ENCODE data around the gene RASEF.
"Not testable (repeated sequence)": the region's sequence is repeated elsewhere in the genome, so short reads cannot be mapped to it uniquely, and the experiment has no call there.

The RASEF gene

GRCh38 chr9:83097633-83098032, 34.7 kb upstream of the RASEF start:
- TF ChIP-seq EZH2phosphoT487 (IDR thresholded peaks at IDR 0.05; ENCODE audit: borderline replicate concordance) (no peak), CTCF (conservative IDR thresholded peaks at IDR 0.05; ENCODE audit: low read length) (no peak)
- no peak overlapping the region for H3K4me2 ChIP-seq (ENCODE audit: low read depth, low read length, poor library complexity, severe bottlenecking)
- H3F3A ChIP-seq (ENCODE audit: low read depth), result no peaks in the 10 kb centered on the region
- H3K9me3 ChIP-seq (ENCODE audit: insufficient read depth, low read depth, low read length), result no peaks in the 10 kb centered on the region
- no peak overlapping the region for H3K4me3 ChIP-seq (ENCODE audit: low read length, poor library complexity, severe bottlenecking)
- H3K4me1 ChIP-seq (ENCODE audit: insufficient read depth, low read length, poor library complexity, severe bottlenecking), result no peaks in the 10 kb centered on the region
- no peaks in the 10 kb centered on the region for H3K36me3 ChIP-seq (ENCODE audit: insufficient read depth, low read length)
- H2AFZ ChIP-seq (ENCODE audit: low read length), result no peak overlapping the region
- H3K79me2 ChIP-seq (ENCODE audit: insufficient read depth, low read length), result no peaks in the 10 kb centered on the region
- H3K9me2 ChIP-seq (replicated peaks; ENCODE audit: low read depth, low read length), result no peaks in the 10 kb centered on the region
- H3K27me3 ChIP-seq (ENCODE audit: insufficient read depth, low read length, poor library complexity, severe bottlenecking), result no peaks in the 10 kb centered on the region
- H3K9ac ChIP-seq (ENCODE audit: low read depth, low read length, poor library complexity, severe bottlenecking), result no peak overlapping the region
- H4K20me1 ChIP-seq (ENCODE audit: insufficient read depth, low read length, poor library complexity, severe bottlenecking), result no peaks in the 10 kb centered on the region

GRCh38 chr9:83093311-83093710, 30.4 kb upstream of the RASEF start:
- H2AFZ ChIP-seq (ENCODE audit: low read length); H4K20me1 ChIP-seq (ENCODE audit: insufficient read depth, low read length, poor library complexity, severe bottlenecking); H3K4me3 ChIP-seq (ENCODE audit: low read length, poor library complexity, severe bottlenecking); H3K9me2 ChIP-seq (replicated peaks; ENCODE audit: low read depth, low read length); H3K36me3 ChIP-seq (ENCODE audit: insufficient read depth, low read length); H3K27me3 ChIP-seq (ENCODE audit: insufficient read depth, low read length, poor library complexity, severe bottlenecking); H3K4me2 ChIP-seq (ENCODE audit: low read depth, low read length, poor library complexity, severe bottlenecking); H3K9ac ChIP-seq (ENCODE audit: low read depth, low read length, poor library complexity, severe bottlenecking); H3K4me1 ChIP-seq (ENCODE audit: insufficient read depth, low read length, poor library complexity, severe bottlenecking); H3F3A ChIP-seq (ENCODE audit: low read depth); H3K79me2 ChIP-seq (ENCODE audit: insufficient read depth, low read length); H3K9me3 ChIP-seq (ENCODE audit: insufficient read depth, low read depth, low read length): not testable (repeated sequence)

GRCh38 chr9:83081846-83082245, 18.9 kb upstream of the RASEF start:
- Histone ChIP-seq H3K4me1 (ENCODE audit: insufficient read depth, low read length, poor library complexity, severe bottlenecking) (no peaks in the 10 kb centered on the region), H3F3A (ENCODE audit: low read depth) (no peaks in the 10 kb centered on the region), H3K4me2 (ENCODE audit: low read depth, low read length, poor library complexity, severe bottlenecking) (no peak overlapping the region), H3K27me3 (ENCODE audit: insufficient read depth, low read length, poor library complexity, severe bottlenecking) (no peaks in the 10 kb centered on the region), H3K9me2 (replicated peaks; ENCODE audit: low read depth, low read length) (no peaks in the 10 kb centered on the region), H3K9ac (ENCODE audit: low read depth, low read length, poor library complexity, severe bottlenecking) (no peak overlapping the region), H4K20me1 (ENCODE audit: insufficient read depth, low read length, poor library complexity, severe bottlenecking) (no peaks in the 10 kb centered on the region), H3K36me3 (ENCODE audit: insufficient read depth, low read length) (no peaks in the 10 kb centered on the region), H3K79me2 (ENCODE audit: insufficient read depth, low read length) (no peaks in the 10 kb centered on the region), H3K4me3 (ENCODE audit: low read length, poor library complexity, severe bottlenecking) (no peak overlapping the region), H2AFZ (ENCODE audit: low read length) (no peak overlapping the region), H3K9me3 (ENCODE audit: insufficient read depth, low read depth, low read length) (no peaks in the 10 kb centered on the region)
- TF ChIP-seq CTCF (conservative IDR thresholded peaks at IDR 0.05; ENCODE audit: low read length) (no peak), EZH2phosphoT487 (IDR thresholded peaks at IDR 0.05; ENCODE audit: borderline replicate concordance) (no peak)

GRCh38 chr9:83081010-83081409, 18.1 kb upstream of the RASEF start:
- Histone ChIP-seq H3K4me1 (ENCODE audit: insufficient read depth, low read length, poor library complexity, severe bottlenecking) (no peaks in the 10 kb centered on the region), H2AFZ (ENCODE audit: low read length) (no peak overlapping the region), H3F3A (ENCODE audit: low read depth) (no peaks in the 10 kb centered on the region), H3K9me2 (replicated peaks; ENCODE audit: low read depth, low read length) (no peaks in the 10 kb centered on the region), H3K9me3 (ENCODE audit: insufficient read depth, low read depth, low read length) (no peaks in the 10 kb centered on the region), H3K9ac (ENCODE audit: low read depth, low read length, poor library complexity, severe bottlenecking) (no peak overlapping the region), H3K27me3 (ENCODE audit: insufficient read depth, low read length, poor library complexity, severe bottlenecking) (no peaks in the 10 kb centered on the region), H4K20me1 (ENCODE audit: insufficient read depth, low read length, poor library complexity, severe bottlenecking) (no peaks in the 10 kb centered on the region), H3K36me3 (ENCODE audit: insufficient read depth, low read length) (no peaks in the 10 kb centered on the region), H3K4me2 (ENCODE audit: low read depth, low read length, poor library complexity, severe bottlenecking) (no peak overlapping the region), H3K4me3 (ENCODE audit: low read length, poor library complexity, severe bottlenecking) (no peak overlapping the region), H3K79me2 (ENCODE audit: insufficient read depth, low read length) (no peaks in the 10 kb centered on the region)
- TF ChIP-seq EZH2phosphoT487 (IDR thresholded peaks at IDR 0.05; ENCODE audit: borderline replicate concordance) (no peak), CTCF (conservative IDR thresholded peaks at IDR 0.05; ENCODE audit: low read length) (no peak)

- not testable (repeated sequence) for H3K36me3 ChIP-seq (ENCODE audit: insufficient read depth, low read length); H3K9me2 ChIP-seq (replicated peaks; ENCODE audit: low read depth, low read length); H3K4me2 ChIP-seq (ENCODE audit: low read depth, low read length, poor library complexity, severe bottlenecking); H2AFZ ChIP-seq (ENCODE audit: low read length); H3K9ac ChIP-seq (ENCODE audit: low read depth, low read length, poor library complexity, severe bottlenecking); H3K4me3 ChIP-seq (ENCODE audit: low read length, poor library complexity, severe bottlenecking); H4K20me1 ChIP-seq (ENCODE audit: insufficient read depth, low read length, poor library complexity, severe bottlenecking); H3K27me3 ChIP-seq (ENCODE audit: insufficient read depth, low read length, poor library complexity, severe bottlenecking); H3F3A ChIP-seq (ENCODE audit: low read depth); H3K9me3 ChIP-seq (ENCODE audit: insufficient read depth, low read depth, low read length); H3K4me1 ChIP-seq (ENCODE audit: insufficient read depth, low read length, poor library complexity, severe bottlenecking); H3K79me2 ChIP-seq (ENCODE audit: insufficient read depth, low read length)
Measured at GRCh38 chr9:83075932-83076331, 13.0 kb upstream of the RASEF start.

Measured in Loucy (cell line).